ENCODE results near the gene LUC7L.
"Not testable (repeated sequence)": the region's sequence is repeated elsewhere in the genome, so short reads cannot be mapped to it uniquely, and the experiment has no call there.

LUC7L gene

DNA sequence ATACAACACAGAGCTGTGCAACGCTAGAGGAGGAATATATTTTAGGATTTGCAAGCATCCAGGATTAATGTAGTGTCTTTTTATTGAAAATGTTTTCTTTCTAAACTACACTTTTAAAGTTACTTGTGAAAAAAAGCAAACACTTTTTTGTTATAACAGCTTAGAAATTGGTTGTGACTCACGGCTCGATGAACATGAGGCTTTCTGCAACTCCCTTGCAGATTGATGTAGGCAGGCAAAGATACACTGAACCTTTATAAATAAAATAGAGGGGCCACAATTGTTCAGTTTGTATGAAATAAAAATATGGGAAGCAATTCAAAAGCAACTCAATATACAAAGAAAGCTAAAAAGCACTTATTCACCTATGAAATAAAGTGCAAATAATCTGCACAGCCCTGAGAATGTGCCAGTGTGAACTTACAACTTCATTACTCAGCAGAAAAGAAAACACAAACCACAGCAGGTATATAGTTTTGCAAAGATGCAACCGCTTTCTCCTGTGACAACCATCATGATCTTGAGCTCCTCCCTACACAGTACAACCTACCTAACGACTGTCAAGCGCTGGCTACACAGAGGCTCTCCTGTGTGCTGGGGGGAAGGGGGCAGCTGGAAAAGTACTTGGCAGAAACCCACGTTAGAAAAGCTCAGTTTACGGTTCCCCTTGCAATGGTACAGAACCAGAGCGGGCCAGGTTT is 948 bp downstream of the LUC7L start:
- no peak for DNase-seq

DNA sequence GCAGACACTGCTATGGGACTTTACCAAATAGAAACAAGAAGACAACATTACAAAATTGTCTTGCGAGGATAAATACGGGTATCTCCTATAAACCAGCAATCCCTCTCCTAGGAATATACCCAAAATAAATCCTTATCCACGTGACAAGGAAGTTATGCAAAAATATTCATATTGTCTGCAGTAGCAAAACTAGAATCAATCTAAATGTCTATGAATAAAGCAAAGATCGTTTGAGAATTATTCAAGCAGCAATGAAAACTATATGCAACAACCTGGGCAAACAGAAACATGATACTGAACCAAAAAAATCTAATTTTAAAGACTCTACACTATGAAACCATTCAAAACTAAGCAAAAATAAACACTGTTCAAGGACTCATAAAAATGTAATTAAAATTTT is 9.2 kb downstream of the LUC7L start:
- DNase-seq: no peak

DNA sequence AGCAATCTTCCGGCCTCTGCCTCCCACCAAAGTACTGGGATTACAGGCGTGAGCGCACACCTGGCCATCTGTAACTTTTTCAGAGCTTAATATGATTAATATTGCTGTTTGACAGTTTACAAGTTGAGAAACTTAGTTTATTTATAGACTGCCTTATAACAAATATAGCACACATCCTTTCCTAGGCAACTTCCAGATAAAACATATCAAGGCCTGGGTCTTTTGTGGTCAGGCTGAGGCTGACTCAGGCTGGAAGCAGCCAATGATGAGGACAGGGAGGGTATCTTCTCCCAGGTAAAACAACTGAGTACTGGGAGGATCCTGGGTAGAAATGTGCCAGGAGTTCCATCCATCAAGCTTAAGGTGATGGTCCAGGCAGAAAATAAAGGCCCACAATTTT is 16.2 kb downstream of the LUC7L start:
- DNase-seq: no peak

DNA sequence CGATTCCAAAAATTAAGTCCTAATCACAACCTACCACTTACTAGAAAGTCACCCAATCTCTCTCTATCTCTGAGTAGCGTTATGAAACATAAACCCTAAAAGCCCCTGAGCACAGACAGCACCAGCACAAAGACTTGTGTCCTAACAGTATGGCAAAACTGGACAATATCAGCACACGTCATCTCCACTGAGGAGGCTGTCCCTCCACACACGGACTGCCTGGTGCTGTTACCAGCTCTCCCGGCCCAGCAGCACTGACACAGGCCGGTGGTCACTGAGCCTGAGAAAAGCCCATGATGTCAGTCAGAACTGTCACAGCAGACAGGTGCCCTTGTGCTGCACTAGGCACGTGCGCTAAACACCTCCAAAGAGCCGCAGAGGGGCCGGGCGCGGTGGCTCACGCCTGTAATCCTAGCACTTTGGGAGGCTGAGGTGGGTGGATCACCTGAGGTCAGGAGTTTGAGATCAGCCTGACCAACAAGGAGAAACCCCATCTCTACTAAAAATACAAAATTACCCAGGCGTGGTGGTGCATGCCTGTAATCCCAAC is 17.5 kb downstream of the LUC7L start:
- DNase-seq: not testable (repeated sequence)

DNA sequence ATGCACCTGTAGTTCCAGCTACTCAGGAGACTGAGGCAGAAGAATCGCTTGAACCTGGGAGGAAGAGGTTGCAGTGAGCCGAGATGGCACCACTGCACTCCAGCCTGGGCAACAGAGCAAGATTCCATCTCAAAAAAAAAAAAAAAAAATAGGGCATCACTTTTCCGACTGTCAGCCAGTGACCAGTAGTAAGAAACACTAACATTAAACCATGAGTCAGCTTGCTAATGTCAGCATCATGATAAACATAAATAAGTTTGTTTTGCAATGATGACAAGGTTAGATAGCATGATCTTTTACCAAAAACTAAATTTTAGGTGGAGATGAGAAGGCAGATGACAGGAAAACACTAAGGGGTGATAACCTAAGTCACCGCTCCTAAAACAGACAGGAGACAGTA is 19.9 kb downstream of the LUC7L start:
- DNase-seq: not testable (repeated sequence)

DNA sequence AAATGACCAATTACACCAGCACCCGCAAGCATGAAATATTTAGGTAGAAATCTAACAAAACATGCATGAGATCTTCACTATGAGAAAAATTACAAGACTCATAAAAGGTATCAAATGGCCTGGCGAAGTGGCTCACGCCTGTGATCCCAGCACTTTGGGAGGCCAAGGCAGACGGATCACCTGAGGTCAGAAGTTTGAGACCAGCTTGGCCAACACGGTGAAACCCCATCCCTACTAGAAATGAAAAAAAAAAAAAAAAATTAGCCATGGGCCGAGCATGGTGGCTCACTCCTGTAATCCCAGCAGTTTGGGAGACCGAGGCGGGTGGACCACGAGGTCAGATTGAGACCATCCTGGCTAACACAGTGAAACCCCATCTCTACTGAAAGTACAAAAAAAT is 25.2 kb downstream of the LUC7L start:
- DNase-seq: not testable (repeated sequence)

DNA sequence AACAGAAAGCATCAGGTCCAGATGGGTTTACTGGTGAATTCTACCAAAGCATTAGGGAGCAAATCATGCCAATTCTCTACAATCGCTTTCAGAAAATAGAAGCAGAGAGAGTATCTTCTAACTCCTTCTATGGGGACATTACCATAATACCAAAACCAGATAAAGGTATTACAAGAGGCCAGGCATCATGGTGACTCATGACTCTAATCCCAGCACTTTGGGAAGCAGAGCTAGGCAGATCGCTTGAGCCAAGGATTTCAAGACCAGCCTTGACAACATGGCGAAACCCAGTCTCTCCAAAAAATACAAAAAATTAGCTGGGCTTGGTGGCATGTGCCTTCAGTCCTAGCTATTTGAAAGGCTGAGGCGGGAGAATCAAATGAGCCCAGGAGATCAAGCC is 26.0 kb downstream of the LUC7L start:
- no peak for DNase-seq

DNA sequence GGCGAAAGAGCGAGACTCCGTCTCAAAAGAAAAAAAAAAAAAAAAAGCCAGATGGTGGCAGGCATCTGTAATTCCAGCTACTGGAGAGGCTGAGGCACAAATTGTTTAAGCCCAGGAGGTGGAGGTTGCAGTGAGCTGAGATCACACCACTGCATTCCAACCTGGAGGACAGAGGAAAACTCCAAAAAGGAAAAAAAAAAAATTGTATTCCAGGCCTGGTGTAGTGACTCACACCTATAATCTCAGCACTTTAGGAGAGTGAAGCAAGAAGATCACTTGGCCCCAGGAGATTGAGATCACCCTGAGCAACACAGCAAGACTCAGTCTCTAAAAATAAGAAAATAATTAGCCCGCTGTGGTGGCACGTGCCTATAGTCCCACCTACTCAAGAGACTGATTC is 28.9 kb downstream of the LUC7L start:
- no peak for DNase-seq

DNA sequence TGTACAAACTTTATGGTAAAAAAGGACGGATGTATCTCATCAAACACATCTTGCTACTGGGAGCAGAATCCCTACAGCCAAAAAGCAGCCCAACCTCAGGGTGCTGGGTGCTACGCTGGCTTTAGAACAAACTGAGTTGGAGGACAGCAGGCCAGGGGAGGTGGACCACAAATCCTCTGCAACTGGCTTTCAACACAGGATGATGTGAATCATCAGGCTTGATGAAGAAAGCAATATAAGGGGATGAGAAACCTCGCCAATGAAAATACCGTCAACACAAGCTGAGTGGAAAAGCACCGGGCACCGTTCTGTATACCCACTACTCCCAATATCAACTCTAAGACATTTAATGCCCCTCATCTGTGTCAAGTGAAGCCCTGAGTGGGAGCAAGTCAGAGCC is 34.7 kb downstream of the LUC7L start:
- no peak for DNase-seq

DNA sequence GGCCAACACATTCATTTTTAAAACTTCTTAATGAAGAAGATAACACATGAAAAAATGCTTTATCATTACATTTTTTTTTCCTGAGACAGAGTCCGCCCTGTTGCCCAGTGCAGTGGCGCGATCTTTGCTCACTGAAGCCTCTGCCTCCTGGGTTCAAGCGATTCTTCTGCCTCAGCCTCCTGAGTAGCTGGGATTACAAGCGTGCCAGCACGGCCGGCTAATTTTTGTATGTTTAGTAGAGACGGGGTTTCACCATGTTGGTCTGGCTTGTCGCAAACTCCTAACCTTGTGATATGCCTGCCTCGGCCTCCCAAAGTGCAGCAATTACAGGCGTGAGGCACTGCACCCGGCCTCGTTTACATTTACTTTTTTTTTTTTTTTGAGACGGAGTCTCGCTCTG is 35.8 kb downstream of the LUC7L start:
- no peak for DNase-seq

DNA sequence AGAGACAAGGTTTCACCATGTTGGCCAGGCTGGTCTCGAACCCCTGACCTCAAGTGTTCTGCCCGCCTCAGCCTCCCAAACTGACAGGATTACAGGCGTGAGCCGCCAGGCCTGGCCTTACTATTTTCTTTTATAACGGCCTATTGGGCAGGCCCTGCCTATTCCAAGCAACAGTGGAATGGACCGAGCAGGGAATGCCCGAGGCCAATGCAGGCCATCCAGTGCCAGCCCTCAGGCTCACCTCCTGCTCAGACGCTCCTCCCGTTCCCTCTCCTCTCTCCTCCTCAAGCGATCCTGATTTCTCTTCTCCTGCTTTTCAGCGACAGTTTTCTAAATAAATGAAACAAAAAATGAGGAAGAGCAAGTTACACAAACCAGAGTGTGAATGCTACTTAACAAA is 36.6 kb downstream of the LUC7L start:
- no peak for DNase-seq

DNA sequence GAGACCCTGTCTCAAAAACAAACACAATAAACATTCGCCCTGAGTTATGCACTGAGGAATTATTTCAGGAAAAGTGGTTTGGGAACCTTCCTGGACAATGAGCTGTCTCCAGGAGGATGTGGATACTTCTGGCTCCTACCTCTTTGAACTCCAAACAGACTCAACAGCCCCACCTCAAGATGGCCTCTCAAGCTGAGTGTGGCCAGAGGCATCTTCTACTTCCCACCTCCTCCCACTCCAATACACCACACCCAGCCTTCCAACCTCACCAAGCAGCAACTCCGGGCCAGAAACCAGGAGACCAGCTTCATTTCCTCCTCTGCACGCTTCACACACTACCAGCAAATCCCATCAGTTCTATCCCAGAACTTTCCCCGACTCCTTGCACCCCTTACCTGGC is 37.4 kb downstream of the LUC7L start:
- no peak for DNase-seq

DNA sequence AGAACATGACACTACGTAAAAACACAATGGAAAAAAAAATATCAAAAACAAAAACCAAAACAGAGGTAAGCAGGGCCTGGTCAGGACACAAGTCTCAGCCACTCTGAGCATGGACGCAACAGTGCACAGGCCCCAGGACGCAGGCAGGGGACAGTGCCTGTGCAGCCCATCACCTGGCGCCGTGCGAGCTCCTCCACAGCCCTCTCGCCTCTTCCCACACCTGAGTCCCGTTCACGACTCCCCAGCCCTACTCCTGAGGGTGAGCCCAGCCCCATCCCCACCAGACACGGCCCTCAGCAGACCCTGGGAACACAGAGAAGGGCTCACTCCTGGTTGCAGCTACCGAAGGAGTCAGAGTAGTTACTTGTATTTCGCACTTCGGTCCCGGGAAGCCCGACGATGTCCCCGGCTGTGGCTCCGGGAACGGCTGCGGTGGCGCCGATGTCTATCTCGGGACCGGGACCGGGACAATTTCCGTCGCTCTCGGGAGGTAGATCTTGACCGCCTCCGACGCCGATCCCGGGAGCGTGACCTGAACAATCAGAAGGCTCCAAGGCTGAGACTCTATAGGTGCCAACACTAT is 39.6 kb downstream of the LUC7L start:
- no peak for DNase-seq

DNA sequence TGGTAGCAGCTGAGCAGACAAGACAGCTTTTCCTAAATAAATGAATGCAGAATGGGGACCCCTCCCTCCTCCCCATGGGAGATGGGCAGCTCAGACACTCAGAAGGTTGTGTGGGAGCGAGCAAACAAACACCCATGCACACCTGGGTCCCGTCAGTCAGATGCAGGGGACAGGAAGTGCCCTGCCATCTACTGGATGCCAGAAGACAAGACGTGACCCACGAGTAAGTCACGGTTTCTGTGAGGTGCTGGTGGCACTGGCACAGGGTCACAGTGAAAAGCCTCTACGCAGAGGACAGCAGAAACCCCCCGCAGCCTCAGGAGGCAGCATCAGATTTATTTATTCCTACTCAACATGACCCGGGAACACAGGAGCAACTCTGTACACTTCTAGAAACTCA is 40.6 kb downstream of the LUC7L start:
- DNase-seq: no peak

DNA sequence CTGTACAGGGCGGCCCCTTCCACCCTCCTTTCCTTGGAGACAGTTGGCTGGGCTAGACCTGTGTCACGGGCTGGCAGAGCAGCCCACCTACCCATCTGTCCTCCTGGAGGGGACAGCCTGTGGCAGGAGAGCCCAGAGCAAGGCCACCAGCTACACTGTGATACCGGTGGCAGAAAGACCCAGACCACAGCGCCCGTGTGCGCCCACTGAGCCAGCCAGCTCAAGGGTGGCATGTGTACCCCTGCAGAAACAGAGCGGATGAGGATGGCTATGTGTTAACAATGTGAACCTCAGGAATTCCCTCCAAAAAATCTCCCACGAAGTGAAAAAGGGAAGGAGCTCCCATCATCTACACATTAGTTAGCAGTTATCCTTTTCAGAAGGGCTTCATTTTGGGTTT is 41.9 kb downstream of the LUC7L start:
- no peak for DNase-seq

DNA sequence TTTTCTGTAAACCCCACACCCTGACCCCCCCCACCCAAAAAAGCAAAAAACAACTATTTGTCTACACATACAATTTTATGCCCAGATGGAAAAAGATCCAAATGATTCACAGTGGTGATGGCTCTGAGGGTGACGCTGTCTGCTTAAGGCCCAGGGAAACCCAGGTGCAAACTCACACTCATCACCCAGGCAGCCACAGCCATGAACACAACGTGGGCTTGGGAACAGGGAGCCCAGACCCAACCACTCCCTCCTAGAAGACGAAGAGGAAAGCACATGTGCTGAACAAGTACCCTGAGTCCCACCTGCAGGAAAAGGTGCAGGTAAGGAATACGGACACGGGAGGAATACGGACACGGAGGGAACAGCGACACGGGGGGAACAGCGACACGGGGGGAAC is 43.6 kb downstream of the LUC7L start:
- DNase-seq: no peak

DNA sequence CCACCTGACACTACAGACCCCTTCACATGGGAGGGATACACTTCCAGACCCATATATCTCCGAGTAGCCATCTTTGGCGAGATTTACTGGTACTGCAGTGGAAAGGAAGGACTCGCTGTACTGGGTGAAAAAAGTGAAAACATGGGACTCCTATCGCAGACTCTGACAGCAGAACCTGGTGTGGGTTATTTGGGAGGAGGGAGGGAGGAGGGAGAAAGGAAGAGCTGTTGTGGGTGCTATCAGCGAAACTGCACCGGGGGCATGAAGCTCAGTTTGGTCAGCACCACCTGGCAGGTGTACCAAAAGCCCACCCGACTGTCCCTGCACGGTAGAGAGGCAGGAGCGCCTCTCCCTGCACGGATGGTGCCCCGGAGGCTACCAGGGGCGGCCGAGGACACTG is 44.0 kb downstream of the LUC7L start:
- no peak for DNase-seq

DNA sequence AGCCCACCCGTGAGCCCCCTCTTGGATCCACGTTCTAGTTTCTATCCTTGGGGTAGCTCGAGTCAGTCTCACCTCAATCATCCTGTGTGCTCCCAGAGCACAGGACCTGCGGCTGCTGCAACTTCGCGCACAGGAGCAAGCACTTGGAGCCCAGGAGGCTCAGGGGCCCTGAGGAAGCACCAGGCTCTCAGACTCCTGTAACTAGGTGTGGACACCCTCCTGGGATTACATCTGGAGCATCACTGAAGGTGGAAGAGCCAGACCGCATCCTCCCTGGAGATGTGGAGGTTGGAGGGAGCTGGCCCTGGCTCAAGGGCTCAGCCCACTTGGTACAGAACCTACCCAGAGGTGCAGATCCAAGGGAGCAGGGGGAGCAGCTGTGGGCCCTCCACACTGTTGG is 46.2 kb downstream of the LUC7L start:
- DNase-seq: no peak

DNA sequence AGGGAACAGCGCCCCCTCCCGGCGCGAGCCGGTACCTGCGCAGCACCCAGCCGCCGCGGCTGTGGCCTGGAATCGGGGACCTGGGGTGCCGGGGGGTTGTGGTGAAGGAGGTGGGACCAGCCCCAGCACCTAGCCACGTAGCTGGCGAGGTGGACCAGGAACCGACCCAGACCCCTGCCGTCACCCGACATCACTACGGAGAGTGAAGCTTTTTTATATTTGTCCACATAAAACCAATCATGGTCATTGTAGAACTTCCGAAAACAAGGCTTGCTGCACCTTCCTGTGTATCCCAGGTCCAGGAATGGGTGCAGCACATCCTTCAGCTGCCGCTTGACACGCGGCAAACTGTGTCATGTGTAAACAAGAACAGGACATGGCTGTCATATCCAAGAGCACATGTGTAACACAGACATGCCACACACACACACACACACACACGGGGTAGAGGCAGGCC is 47.7 kb downstream of the LUC7L start:
- no peak for DNase-seq

DNA sequence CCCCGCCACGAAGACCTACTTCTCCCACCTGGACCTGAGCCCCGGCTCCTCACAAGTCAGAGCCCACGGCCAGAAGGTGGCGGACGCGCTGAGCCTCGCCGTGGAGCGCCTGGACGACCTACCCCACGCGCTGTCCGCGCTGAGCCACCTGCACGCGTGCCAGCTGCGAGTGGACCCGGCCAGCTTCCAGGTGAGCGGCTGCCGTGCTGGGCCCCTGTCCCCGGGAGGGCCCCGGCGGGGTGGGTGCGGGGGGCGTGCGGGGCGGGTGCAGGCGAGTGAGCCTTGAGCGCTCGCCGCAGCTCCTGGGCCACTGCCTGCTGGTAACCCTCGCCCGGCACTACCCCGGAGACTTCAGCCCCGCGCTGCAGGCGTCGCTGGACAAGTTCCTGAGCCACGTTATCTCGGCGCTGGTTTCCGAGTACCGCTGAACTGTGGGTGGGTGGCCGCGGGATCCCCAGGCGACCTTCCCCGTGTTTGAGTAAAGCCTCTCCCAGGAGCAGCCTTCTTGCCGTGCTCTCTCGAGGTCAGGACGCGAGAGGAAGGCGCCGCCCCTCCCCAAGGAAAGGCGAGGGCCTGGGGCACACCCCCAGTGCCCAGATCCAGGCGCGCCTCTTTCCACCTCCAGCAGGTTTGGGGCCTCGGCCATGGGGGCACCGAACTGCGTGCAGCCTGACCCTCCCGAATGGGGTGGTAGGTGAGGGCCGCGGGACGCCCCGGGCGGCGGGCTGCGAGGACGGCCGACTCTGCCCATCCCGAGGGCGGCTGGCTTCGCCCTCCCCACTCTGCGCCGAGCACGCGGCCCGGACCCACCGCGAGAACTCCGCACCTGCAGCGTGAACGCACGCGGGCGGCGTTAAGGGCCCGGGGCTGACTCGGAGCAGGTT is 48.3 kb downstream of the LUC7L start:
- peak; percentile 85 for DNase-seq

DNA sequence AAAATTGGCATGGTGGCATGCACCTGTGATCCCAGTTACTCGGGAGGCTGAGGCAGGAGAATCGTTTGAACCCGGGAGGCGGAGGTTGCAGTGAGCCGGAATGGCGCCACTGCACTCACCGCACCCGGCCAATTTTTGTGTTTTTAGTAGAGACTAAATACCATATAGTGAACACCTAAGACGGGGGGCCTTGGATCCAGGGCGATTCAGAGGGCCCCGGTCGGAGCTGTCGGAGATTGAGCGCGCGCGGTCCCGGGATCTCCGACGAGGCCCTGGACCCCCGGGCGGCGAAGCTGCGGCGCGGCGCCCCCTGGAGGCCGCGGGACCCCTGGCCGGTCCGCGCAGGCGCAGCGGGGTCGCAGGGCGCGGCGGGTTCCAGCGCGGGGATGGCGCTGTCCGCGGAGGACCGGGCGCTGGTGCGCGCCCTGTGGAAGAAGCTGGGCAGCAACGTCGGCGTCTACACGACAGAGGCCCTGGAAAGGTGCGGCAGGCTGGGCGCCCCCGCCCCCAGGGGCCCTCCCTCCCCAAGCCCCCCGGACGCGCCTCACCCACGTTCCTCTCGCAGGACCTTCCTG is 49.1 kb downstream of the LUC7L start, which contains the start of gene HBQ1:
HBQ1 (plus strand) TSS at position 359 of the 575 bp plus-strand sequence; CDS start at position 387, 28 bp downstream.
- DNase-seq: peak; percentile 30

DNA sequence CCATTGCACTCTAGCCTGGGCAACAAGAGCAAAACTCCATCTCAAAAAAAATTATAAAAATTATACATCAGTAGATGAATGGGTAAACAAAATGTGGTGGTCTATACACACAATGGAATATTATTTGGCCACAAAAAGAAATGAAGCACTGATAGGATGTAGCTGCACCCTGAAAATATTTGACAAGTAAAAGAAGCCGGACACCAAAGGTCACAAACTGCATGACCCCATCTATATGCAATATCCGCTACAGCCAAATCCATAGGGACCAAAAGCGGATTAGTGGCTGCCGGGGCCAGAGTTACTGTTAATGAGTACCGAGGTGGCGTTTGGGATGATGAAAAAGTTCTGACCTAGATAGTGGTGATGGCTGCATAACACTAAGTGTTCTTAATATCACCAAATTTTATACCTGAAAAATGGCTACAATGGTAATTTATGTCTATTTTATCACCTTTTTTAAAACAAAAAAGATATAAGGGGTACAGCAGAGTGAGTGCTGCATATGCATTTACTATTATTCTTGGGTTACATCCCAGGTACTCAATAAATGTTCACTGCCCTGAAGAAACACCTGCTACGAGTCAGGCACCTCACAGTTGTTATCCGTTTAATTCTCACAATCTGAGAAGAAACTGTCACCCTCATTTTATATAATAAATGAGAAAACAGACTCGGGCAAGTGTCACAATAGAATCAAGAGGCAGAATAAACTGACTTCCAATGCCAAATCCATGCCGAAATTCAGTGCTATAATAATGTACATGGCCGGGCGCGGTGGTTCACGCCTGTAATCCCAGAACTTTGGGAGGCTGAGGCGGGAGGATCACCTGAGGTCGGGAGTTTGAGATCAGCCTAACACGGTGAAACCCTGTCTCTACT is 49.8 kb downstream of the LUC7L start:
- no peak for DNase-seq
